ENCODE measurements around the gene RAD23B. TPM values are rescaled to one million over a fixed set of nuclear protein-coding genes. Genes with fewer than 3 reads are reported as not detected.

Gene RAD23B
- total RNA-seq, 1 donor from 2014 or later = 75.0 TPM

- no peak for DNase-seq
These were observed 13.8 kb upstream of the RAD23B start for GRCh38 chr9:107269254-107269653.

- no peak for DNase-seq
These were observed 13.4 kb upstream of the RAD23B start for GRCh38 chr9:107269681-107270080.

DNA sequence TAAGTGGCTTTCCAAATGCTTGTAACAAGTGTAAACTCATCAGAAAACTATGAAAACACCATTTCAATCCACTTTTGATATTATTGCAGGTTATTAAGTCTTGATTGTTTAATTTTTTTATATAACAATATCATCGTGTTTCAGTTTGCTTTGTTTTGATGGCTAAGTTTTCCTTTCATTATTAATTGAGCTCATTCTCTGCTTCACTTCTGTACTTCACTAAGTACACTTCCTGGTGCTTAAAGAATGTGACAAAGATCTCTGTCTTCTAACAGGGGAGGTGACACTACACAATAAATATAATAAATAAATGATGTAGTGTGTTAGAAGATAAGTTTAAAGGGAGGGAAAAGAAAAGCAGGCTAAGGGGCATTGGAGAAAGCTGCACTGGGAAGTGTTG lies 13.0 kb upstream of the RAD23B start:
- DNase-seq = no peak

- DNase-seq = no peak
These were observed 12.5 kb upstream of the RAD23B start for GRCh38 chr9:107270580-107270979.

DNA sequence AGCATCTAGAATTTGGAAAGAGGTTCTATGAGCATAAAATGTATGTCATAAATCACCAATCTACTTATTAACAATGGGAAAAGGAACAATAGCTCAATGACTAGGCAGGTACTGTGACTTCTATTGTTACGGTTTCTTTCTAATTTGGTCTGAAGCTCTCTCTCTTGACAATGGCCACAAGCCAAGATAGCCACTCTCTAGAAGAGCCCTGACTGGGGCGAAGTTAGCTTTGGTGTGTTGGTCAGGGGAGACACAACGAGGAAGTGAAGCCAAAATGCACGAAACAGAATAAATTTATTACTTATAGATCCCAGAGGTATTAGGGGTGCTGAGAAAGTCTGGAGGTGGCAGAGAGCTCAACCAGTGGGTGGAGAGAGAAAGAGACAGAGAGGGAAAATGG lies 9.4 kb upstream of the RAD23B start:
- no peak for DNase-seq

DNA sequence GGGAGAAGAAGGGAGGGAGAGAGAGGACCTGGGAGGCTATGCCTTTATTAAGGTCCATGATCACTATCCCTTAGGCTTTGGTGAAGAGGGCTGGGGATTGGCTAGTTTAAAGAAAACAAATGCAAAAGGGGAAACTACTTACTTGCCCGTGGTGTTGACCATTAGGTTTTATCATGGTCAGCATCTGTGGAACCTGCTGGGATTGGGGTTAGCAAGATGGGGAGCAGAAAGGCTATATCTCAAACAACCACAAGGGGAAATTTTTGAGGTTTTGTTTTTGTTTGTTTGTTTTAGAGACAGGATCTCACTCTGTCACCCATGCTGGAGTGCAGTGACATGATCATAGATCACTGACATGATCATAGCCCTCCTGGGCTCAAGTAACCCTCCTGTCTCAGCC lies 9.0 kb upstream of the RAD23B start:
- no peak for DNase-seq

GRCh38 chr9:107274953-107275422 lies 8.1 kb upstream of the RAD23B start:
- DNase-seq = no peak

GRCh38 chr9:107275530-107275929 lies 7.5 kb upstream of the RAD23B start:
- DNase-seq = no peak

DNA sequence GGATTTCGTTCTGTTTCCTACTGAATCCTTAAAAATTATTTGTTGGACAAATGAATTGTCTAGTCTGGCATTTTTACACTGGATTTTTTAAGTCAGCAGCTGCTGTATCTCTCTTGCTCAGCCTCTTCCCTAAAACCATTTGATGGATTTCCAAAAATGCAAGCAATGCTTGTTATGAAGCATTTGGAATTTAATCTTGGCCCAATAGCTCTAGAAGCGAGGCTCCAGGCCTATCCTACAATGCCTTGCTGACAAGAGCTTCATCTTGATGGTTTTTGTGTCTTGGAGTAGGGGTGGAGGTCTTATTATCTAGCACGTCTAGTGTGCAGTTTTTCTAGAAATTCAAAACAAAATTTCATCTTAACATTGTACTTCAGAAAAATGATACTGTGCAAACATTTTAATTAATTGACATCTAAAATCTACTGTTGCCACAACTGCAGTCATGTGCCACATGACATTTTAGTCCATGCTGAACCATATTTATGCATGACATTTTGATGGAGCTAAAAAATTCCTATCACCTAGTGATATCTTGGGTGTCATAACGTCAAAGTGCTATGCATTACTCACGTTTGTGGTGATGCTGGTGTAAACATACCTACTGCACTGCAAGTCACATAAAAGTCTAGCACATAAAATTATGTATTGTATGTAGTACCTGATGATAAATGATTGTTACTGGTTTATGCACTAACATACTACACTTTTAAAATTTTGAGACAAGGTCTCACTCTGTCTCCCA lies 5.9 kb upstream of the RAD23B start:
- DNase-seq = no peak

DNA sequence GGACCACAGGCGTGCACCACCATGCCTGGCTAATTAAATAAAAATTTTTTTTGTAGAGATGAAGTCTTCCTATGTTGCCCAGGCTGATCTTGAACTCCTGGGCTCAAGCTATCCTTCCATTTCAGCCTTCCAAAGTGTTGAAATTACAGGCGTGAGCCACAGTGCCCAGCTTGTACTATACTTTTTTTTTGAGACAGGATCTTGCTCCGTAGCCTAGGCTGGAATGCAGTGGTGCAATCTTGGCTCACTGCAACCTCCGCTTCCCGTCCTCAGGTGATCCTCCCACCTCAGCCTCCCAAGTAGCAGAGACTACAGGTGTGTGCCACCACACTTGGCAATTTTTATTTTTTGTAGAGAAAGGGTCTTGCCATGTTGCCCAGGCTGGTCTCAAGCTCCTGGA lies 5.3 kb upstream of the RAD23B start:
- DNase-seq = no peak

DNA sequence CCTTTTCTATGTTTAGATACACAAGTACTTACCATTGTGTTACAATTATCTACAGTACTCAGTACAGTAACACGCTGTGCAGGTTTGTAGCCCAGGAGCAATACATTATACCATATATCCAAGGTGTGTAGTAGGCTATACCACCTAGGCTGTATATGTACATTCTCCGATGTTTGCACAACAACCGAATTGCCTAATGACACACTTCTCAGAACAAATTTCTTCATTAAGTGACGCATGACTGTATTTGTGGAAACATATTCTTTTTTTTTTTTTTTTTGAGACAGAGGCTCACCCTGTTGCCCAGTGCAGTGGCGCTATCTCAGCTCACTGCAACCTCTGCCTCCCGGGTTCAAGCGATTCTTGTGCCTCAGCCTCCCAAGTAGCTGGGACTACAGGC lies 4.0 kb upstream of the RAD23B start:
- DNase-seq = no peak

DNA sequence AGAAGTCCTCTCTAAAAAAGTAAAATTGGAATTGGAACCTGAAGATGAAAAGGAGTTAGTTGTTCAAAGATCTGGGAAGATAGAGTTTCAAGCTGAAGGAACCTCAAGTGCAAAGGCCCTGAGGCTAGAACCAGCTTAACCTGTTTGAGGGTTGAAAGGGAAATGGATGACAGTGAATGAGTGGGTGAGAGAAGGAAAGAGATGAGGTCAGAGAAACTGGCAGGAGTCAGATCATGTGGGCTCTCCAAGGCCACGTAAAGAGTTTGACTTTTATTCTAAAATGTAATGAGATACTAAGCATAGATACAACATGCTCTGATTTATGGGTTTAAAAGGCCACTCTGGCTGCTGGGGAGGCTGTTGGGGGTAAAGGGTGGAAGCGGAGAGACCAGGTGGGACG lies 2.5 kb upstream of the RAD23B start:
- DNase-seq = no peak

DNA sequence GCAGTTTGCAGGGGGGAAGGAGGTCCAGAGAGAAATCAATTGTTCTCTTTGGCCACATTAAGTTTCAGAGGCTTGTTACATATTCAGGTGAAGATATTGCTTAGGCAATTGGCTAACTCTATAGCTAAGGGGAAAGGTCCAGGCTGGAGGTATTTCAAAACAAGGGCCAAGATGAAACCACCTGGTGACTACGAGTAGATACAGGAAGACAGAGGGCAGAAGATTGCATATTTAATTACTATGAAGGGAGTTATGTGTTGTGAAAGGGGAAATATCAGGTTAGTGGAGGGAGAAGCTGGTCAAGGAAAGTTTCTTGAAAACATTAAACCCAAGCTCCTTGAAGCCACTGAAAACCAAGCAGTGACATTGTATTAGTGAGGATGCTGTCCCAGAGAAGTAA lies 1.9 kb upstream of the RAD23B start:
- no peak for DNase-seq

DNA sequence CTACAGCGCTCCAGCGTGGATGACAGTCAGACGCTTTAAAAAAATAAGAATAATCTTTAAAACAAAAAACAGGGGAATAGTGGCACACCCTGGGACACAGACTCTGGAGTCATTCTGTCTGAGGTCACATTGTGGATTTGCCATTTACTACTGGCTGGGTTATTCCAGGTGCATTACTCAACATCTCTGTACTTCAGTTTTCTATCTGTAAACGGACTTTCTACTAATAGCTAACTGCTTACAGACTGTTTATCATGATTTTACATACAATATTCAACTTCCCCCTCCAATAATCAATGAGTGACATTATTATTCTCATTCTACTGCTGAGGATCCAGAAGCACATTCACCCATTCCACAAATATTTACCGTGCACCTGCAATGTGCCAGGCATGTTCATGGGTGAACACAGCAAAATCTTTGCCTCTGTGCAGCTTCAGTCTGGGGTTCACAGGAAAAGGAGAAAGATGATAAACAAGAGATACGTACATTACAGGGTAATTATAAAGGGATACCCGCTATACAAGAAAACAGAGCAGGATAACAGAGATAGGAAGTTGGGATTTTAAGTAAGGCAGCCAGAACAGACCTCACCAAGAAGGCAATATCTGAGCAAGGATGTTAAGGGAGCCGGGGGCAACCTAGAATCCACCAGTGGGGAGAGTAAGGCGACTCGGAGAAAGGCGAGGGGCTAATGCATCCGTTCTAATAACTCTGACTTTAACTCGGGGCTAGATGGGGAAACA lies 984 bp upstream of the RAD23B start:
- peak; percentile 28 for DNase-seq

DNA sequence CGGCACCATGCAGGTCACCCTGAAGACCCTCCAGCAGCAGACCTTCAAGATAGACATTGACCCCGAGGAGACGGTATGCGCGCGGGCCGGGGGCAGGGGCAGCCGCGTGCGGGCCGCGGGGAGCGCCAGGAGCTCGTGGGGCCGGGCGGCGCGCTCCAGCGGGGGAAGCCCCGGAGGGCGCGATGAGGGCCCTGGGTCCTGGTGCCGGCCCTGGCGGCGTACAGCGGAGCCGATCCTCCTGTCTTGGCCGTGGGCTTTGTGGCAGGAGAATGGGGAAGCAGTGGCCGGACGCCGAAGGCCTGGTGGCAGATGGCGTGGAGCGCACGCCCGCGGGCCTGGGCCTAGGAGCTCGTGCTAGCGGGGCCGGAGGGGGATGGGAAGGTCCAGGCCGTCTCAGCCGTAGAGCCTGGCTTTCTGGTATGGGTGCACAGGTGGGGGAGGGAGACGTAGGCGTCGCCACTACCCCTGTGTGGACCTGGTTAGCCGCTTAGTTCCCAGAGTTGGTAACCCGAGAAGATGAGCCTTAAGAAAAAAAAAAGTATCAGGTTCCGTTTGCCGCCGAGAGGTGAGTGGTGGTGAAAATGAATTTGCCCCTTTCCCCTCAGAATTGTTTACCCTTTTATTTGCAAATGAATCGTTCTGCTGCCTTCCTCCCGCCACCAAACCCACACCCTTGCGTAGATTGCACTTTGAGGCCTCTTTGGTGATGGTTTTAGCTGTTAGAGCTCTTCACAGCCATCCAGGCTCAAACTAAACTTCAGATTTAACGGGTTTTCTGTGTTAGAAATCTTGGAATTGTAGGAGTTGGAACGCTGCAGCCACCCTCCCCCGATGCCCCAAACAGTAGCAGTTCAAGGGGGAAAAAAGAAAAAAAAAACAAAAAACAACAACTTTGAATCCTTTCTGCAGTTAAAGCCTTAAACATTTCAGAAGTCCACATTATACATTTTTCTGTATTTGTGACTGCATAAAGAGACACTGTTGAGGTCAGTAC lies 841 bp downstream of the RAD23B start:
- DNase-seq = peak; percentile 71

DNA sequence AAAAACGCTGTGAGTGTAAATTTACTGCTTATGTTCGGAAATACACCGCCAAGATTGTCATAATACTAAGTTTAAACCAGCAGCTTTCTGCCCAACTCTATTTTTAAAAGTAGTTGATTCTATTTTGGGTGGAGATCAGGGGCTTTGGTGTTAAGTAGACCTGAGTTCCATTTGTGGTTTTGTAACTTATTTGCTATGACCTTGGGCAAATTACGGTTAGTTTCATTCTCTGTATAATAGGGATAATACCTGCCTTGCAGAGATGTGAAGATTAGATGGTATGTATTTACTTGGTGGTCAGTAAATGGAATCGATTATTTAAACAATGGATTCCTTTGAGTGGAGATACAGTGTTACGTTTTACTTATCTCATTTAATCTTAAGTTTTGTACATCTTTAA lies 1.6 kb downstream of the RAD23B start:
- peak; percentile 7 for DNase-seq

- DNase-seq = peak; percentile 15
These were observed 2.2 kb downstream of the RAD23B start for GRCh38 chr9:107285286-107285685.

DNA sequence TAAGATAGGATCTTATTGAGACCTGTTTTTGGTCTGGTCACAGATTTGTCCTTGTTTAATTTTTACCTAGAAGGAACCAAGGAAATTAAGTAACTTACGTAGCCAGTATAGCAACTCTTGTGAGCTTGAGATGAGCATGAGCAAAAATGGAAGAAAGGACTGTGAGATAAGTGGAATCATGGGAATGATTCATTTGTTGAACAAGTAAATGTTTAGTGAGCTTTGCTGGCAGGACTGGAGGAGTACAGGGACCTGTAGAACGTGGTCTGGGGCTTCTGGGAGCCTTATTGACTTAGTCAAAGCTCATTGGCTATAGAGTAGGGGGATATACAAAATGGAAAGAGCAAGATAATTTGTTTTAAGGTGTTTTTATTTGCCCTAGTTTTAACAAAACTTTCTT lies 3.0 kb downstream of the RAD23B start:
- peak; percentile 32 for DNase-seq

DNA sequence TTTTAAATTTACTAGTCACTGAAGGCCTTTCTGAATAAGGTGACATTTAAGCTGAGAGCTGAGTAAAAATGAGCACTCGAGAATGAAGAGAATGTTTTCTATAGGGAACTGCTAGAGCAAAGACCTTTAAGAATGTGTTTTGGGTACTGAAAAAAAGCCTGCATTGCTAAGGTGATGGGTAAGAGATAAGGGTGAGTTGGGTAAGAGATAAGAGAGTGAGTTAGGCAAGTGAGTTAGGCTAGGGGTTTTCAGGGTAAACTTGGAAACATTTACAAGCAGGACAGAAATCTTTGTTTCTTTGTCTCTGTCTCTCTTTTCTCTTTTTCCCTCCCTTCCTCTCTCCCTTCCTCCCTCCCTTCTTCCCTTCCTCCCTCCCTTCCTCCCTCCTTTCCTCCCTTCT lies 5.6 kb downstream of the RAD23B start:
- DNase-seq = no peak

GRCh38 chr9:107290619-107291018 lies 7.5 kb downstream of the RAD23B start:
- no peak for DNase-seq

GRCh38 chr9:107292821-107293542 lies 9.9 kb downstream of the RAD23B start:
- DNase-seq = no peak

GRCh38 chr9:107293543-107294085 lies 10.5 kb downstream of the RAD23B start:
- DNase-seq = no peak
